Natural killer cell (primary cell): Measurements from ENCODE around the gene ZNF74. TPM values are rescaled to one million over a fixed set of nuclear protein-coding genes. Genes with fewer than 3 reads are reported as not detected.

Experiments used
- ATAC-seq, 3 donors: fragments of 150-1000 bp in 2 of 3; fragments of 200-7000 bp in 1 of 3; cut with Tn5 transposase; 1 replicate in 1 of 3; 2 replicates in 2 of 3; pipeline ENCODE4 v1.10.0; 2021; ENCODE audit warnings: mild to moderate bottlenecking in 2 of 3, moderate library complexity in 2 of 3
- DNase-seq, 2 donors: peaks; one replicate each; pipeline versions ENCODE4 v3.0.0 to v3.0.0-alpha.2; 2013 to 2021; ENCODE audit warnings: mixed read lengths in 1 of 2
- H3K27ac ChIP-seq: one replicate; pipeline ENCODE4 v1.5.1; 2013; ENCODE audit warnings: mild to moderate bottlenecking, low read length
- H3K27me3 ChIP-seq: one replicate; pipeline ENCODE4 v1.6.1; 2013; ENCODE audit warnings: low read length; ENCODE audit not compliant: control insufficient read depth, insufficient read depth
- H3K36me3 ChIP-seq: one replicate; pipeline ENCODE4 v1.6.1; 2013; ENCODE audit warnings: low read length; ENCODE audit not compliant: control insufficient read depth, insufficient read depth
- H3K4me1 ChIP-seq: one replicate; pipeline ENCODE4 v1.6.1; 2013; ENCODE audit warnings: low read length; ENCODE audit not compliant: control insufficient read depth, insufficient read depth
- H3K4me3 ChIP-seq: one replicate; pipeline ENCODE4 v1.5.1; 2013; ENCODE audit warnings: low read length
- H3K9me3 ChIP-seq: one replicate; pipeline ENCODE4 v1.6.1; 2013; ENCODE audit warnings: low read length; ENCODE audit not compliant: control insufficient read depth, insufficient read depth
- H3K27ac Mint-ChIP-seq, 2 donors: one replicate each; pipeline ENCODE4 v1.8.0; 2022; ENCODE audit warnings: mild to moderate bottlenecking in 2 of 2, mixed read lengths in 2 of 2, moderate library complexity in 1 of 2
- H3K27me3 Mint-ChIP-seq, 2 donors: one replicate each; pipeline ENCODE4 v1.8.0; 2022; ENCODE audit warnings: low read depth in 2 of 2, mixed read lengths in 2 of 2
- H3K36me3 Mint-ChIP-seq: one replicate; pipeline ENCODE4 v1.8.0; 2022; ENCODE audit warnings: mixed read lengths
- H3K4me1 Mint-ChIP-seq, 2 donors: one replicate each; pipeline ENCODE4 v1.8.0; 2022; ENCODE audit warnings: mixed read lengths in 2 of 2
- H3K4me3 Mint-ChIP-seq: one replicate; pipeline ENCODE4 v1.8.0; 2022; ENCODE audit warnings: mild to moderate bottlenecking, moderate library complexity, mixed read lengths
- H3K9me3 Mint-ChIP-seq, 2 donors: one replicate each; pipeline ENCODE4 v1.8.0; 2022; ENCODE audit warnings: mixed read lengths in 2 of 2
- CTCF ChIP-seq: fragments of 200-600 bp; IDR thresholded peaks from one replicate; pipeline ENCODE4 v1.8.0; 2022; ENCODE audit warnings: antibody characterized with exemption
- WGBS: methylation state at CpG from one replicate; pipeline ENCODE4 v1.1.7; 2013; ENCODE audit warnings: missing lambda C conversion rate; ENCODE audit not compliant: insufficient coverage; 5-methylcytosine and 5-hydroxymethylcytosine counted together
- intact Hi-C: fragments of 100-400 bp; cut with micrococcal nuclease; formaldehyde crosslinking; loops from one replicate; pipeline ENCODE4 v1.14.2; 2022
- total RNA-seq, 4 donors: library from RNA; stranded (reverse); fragments of 120-200 nt in 1 of 4; gene quantifications; one replicate each; pipeline versions ENCODE4 v1.2.3 to v1.2.4, GENCODE V29; 2013 to 2022

The ZNF74 gene
- total RNA-seq, 3 donors from 2014 or later (not counting 1 experiment from before 2014, with no cell fraction given): 7.7 to 18.2 (median 10.4) TPM

- Histone ChIP-seq H3K27me3 (no peaks in the 10 kb centered on the region), H3K4me1 (peaks cover 42% of the 10 kb centered on the region), H3K4me3 (no peak overlapping the region), H3K9me3 (no peaks in the 10 kb centered on the region), H3K27ac (no peak overlapping the region), H3K36me3 (peaks cover 9% of the 10 kb centered on the region)
- Mint-ChIP-seq H3K4me3 (no peak overlapping the region), H3K9me3 (peaks cover 0 to 4% of the 10 kb centered on the region in 2 donors), H3K4me1 (peaks cover 39 to 56% of the 10 kb centered on the region in 2 donors), H3K27ac (peak overlapping the region in 1 of 2 donors; percentile 6), H3K36me3 (no peaks in the 10 kb centered on the region), H3K27me3 (no peaks in the 10 kb centered on the region)
- intact Hi-C loops: no loop called here
- DNase-seq: no peak
- WGBS: 59% methylated on average over 2 of the region's 4 CpGs
- no peak for TF ChIP-seq CTCF
- no peak for ATAC-seq
Observed at GRCh38 chr22:20399866-20400605, 6.1 kb downstream of the ZNF74 start.

DNA sequence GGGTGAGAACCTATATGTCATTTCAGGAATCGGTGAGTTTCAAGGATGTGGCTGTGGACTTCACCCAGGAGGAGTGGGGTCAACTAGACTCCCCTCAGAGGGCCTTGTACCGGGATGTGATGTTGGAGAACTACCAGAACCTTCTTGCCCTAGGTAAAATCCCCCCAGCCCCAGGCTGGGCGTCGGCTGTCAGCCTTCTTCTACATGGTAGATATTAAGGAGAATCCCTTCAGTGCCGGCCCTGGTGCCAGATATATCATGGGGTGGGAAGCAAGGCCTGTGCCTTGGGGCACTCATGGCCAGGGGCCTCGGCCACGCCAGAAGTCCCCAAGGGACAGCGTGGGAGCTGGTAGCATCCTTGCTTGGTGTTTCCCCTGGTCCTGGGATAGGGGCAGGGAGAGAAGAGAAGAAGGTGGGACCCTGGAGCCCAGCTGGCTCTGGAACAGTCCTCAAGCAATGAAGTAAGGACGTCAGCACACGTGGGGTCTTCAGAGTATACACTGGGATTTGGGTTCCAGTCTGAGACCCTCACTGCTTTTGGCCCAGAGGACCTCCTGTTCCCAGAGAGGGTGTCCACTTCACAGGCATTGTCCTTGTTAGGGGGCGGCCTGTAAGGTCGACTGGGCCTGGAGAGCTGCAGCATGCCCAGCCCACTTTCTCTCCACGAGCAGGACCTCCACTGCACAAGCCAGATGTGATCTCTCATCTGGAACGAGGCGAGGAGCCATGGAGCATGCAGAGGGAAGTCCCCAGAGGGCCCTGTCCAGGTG is 6.8 kb downstream of the ZNF74 start:
- Mint-ChIP-seq H3K27ac (no peak overlapping the region), H3K27me3 (no peaks in the 10 kb centered on the region), H3K4me3 (no peak overlapping the region), H3K9me3 (peaks cover 0 to 4% of the 10 kb centered on the region in 2 donors), H3K4me1 (peaks cover 32 to 49% of the 10 kb centered on the region in 2 donors), H3K36me3 (no peaks in the 10 kb centered on the region)
- no peak overlapping the region for H3K4me3 ChIP-seq
- no peak overlapping the region for H3K27ac ChIP-seq
- H3K9me3 ChIP-seq: no peaks in the 10 kb centered on the region
- no peak for ATAC-seq
- no peaks in the 10 kb centered on the region for H3K27me3 ChIP-seq
- H3K36me3 ChIP-seq: peaks cover 11% of the 10 kb centered on the region
- DNase-seq: no peak
- no peak for TF ChIP-seq CTCF
- intact Hi-C loops: no loop called here
- WGBS: 94% methylated on average over 15 of the region's 15 CpGs
- H3K4me1 ChIP-seq: peaks cover 35% of the 10 kb centered on the region

DNA sequence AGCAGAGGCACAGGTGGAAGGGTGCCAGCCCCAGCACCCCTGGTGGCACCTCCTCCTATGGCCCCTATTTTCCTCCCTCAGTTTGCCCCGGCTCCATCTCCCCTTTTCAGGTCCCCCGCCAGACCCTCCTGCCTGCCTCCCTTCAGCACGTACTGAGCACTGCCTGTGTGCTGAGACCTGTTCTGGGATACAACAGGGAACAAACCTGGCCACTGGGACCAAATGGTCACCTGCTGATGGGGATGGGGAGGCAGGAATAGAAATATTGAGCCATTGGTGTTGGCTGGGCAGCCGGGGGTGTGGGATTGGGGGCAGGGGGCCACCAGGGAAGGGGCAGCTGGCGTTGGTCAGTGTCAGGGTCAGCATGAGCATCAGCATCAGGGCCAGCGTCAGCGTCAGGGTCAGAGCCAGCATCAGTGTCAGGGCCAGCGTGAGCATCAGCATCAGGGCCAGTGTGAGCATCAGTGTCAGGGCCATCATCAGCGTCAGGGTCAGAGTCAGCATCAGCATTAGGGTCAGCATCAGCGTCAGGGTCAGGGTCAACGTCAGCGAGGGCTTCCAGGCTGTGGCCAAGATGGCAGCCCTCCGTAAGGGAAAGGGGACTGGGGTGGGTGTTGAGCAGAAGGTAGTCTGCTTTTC is 7.5 kb downstream of the ZNF74 start:
- Mint-ChIP-seq H3K36me3 (no peaks in the 10 kb centered on the region), H3K4me1 (peaks cover 24 to 42% of the 10 kb centered on the region in 2 donors), H3K27me3 (no peaks in the 10 kb centered on the region), H3K27ac (peak overlapping the region in 1 of 2 donors; percentile 45), H3K4me3 (no peak overlapping the region), H3K9me3 (peaks cover 0 to 4% of the 10 kb centered on the region in 2 donors)
- Histone ChIP-seq H3K27me3 (no peaks in the 10 kb centered on the region), H3K9me3 (no peaks in the 10 kb centered on the region), H3K36me3 (peaks cover 18% of the 10 kb centered on the region), H3K4me1 (peaks cover 35% of the 10 kb centered on the region), H3K4me3 (no peak overlapping the region), H3K27ac (no peak overlapping the region)
- WGBS: 97% methylated on average over 13 of the region's 13 CpGs
- no peak for TF ChIP-seq CTCF
- DNase-seq (no peak), ATAC-seq (no peak)
- intact Hi-C loops: no loop called here
